NCI-H146 (cell line): ENCODE measurements around the gene RBMS3.
A peak's percentile ranks its signal among the peaks of the same experiment; 100 is the strongest.
"Not testable (repeated sequence)": the region's sequence is repeated elsewhere in the genome, so short reads cannot be mapped to it uniquely, and the experiment has no call there.

Source experiments
- DNase-seq: peaks from one replicate; lab custom pipeline; 2025; lab: John Stamatoyannopoulos, UW

The RBMS3 gene

DNA sequence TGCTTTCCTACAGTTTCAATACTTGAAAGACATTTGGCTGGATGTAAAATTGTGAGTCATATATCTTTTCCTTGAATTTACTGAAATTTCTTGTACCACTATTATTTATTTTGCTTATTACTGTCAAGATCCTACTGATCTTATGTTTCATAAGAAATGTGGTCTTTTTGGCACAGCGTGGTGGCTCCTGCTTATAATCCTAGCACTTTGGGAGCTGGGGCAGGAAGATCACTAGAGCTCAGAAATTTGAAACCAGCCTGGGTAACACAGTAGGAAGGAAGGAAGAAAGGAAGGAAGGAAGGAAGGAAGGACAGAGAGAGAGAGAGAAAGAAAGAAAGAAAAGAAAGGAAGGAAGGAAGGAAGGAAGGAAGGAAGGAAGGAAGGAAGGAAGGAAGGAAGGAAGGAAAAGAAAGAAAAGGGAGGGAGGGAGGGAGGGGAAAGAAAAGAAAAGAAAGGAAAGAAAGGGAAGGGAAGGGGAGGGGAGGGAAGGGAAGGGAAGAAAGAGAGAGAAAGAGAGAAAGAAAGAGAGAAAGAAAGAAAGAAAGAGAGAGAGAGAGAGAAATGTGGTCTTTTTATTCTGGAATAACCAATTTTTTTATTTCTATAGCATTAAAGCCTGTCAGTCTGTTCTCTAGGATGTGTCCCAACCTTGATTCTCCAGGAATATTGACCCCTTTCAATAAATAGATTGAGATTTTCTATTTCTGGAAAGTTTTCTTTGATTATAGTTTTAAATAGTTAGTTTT lies 753.5 kb downstream of the RBMS3 start:
- no peak for DNase-seq

DNA sequence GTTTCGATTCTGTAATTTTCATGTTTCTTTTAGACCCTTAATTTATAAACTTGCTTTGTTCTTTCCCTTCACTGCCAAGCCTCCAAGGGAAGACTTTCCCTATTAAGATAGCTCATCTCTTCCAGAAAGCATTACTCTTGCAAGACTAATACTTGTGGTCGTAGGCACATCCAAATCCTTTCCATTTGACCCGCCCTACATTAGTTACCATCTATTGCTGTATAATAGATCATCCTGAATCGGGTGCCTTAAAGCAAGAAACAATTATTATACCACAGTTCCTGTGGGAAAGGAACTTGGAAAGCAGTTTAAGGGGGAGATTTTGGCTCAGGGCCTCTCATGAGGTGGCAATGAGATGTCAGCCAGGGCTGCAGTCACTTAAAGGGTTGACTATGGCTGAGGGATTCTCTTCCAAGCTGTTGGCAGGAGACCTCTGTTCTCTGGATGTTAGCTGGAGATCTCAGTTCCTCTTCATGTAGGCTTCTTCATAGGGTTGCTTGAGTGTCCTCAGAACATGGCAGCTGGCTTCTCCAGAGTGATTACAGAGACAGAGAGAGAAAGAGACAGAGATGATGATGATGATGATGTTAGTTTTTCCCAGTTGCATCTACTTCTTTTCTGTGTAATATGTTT lies 755.2 kb downstream of the RBMS3 start:
- no peak for DNase-seq

- no peak for DNase-seq
Observed at GRCh38 chr3:30040126-30040525, 759.3 kb downstream of the RBMS3 start.

- not testable (repeated sequence) for DNase-seq
Observed at GRCh38 chr3:30041481-30041880, 760.6 kb downstream of the RBMS3 start.

DNA sequence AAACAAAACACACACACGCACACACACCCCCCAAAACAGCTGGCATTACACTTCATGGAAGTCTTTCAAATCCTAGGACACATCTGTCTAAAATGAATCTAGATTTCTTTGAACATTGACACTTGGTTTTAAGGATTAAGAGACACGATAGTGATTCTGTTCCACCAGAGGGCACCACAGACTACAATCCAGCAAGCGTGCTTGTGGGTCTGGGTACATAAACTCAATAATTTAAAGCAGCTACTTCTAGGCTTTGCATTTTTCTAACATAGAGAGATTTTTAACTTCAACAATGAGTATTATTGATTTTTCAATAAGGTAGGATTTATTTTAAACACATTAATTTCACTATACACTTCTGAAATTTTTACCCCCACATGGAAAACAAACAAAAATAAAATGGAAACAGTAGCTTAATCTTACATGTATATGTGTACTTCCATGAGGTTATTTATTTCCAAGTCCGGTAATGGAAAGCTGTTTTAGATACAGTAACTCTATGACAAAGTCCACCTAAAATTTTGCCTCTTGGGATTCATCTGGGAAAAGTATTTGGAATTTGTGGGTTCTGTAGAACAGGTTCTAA lies 761.5 kb downstream of the RBMS3 start:
- peak; percentile 58 for DNase-seq

DNA sequence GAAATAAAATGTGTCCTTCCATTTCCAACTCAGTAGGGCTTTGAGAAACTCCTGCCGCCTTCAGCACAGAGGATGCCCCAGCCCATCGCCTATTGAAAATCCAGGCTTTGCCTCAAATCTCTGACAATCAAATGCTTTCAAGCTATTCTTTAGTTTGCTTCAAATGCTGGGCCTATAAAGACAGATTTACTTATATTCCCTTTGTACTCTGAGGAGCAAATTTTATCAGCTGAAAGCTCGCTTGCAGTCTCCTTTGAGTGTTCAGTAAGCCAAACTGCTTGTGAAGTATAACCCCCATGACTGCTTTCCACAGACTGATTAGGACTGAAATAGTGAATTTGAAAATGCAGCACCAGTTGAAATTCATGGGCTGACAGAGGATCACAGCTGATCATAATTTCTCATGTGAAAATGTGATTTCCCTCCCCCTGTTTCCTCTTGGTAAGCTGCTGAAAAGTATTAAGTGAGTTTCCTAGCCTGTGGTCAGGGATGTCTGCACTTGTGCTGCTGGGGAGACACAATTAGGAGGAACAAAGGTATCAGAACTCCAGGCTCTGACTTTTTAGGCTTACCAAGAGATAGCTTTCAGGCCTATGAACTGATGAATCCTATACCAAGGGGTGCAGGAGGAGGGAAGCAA lies 762.2 kb downstream of the RBMS3 start:
- no peak for DNase-seq

DNA sequence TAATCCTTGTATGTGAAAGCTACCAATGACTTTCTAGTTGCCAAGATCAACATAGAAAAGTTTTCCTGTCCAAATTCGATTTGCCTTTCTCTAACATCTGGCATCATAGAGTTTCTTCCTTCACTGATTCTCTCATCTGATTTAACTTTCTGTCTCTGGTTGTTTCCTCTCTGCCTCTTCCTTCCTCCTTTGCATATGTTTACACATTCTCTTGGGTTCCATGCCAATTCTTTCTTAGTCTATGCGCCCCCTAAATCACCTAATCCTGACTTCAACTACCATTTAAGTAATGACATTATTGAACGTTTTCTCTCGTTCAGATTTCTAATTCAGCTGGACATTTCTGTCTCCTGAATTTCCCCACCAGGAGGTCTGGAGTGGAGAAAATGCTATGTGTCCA lies 763.6 kb downstream of the RBMS3 start:
- DNase-seq: no peak

- DNase-seq: no peak
Observed at GRCh38 chr3:30048431-30048830, 767.6 kb downstream of the RBMS3 start.

DNA sequence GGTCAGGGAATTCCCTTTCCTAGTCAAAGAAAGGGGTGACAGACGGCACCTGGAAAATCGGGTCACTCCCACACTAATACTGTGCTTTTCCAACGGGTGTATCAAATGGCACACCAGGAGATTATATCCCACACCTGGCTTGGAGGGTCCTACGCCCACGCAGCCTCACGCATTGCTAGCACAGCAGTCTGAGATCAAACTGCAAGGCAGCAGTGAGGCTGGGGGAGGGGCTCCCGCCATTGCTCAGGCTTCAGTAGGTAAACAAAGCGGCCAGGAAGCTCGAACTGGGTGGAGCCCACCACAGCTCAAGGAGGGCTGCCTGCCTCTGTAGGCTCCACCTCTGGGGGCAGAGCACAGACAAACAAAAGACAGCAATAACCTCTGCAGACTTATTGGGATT lies 769.2 kb downstream of the RBMS3 start:
- not testable (repeated sequence) for DNase-seq

DNA sequence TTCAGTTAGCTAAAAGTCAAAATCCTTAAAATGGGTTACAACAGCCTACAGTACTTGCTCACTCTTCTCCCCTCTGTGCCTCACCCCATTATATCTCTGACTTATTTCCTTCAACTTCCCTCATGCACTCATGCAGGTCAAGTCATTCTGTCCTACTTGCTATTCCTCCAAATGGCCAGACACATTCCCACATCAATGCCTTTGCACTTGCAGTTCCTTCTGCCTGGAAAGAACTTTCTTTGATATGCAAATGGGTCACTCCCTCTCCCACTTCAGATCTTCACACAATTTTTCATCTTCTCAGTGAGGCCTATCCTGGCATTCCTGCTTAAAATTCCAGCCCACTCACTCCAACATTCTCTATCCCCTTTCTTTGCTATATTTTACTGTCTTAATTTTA lies 778.4 kb downstream of the RBMS3 start:
- DNase-seq: no peak
